HL-60 (cell line): Measurements from ENCODE around the gene GIPC1.

Source experiments
- CTCF ChIP-seq: IDR thresholded peaks from one replicate; pipeline ENCODE4 v1.5.1; 2011; ENCODE audit warnings: low read length, control low read depth, inconsistent platforms; ENCODE audit not compliant: insufficient read depth
- GABPA ChIP-seq: IDR thresholded peaks from 2 replicates; pipeline ENCODE4 v1.6.1; 2012; ENCODE audit warnings: low read depth
- POLR2AphosphoS5 ChIP-seq: IDR thresholded peaks from 2 replicates; pipeline ENCODE4 v1.6.1; 2012; ENCODE audit warnings: low read depth

- TF ChIP-seq CTCF (no peak), POLR2AphosphoS5 (no peak), GABPA (no peak)
Observed at GRCh38 chr19:14477418-14478112, 18.4 kb downstream of the GIPC1 start.
